BJ (cell line): Measurements from ENCODE around the gene SYT9. TPM values are rescaled to one million over a fixed set of nuclear protein-coding genes. Genes with fewer than 3 reads are reported as not detected.

Experiments
- CTCF ChIA-PET: fragments of 350-600 bp; formaldehyde crosslinking; extraction: SDS; loops from one replicate; lab custom pipeline; 2021; ENCODE audit warnings: antibody characterized with exemption, inconsistent platforms; lab: Yijun Ruan, JAX
- POLR2A ChIA-PET: fragments of 300-600 bp; sonication (Branson Sonifier 250); formaldehyde crosslinking; extraction: SDS; loops from one replicate; lab custom pipeline; 2021; ENCODE audit warnings: antibody characterized with exemption; lab: Charles Lee
- DNase-seq: peaks from one replicate; pipeline ENCODE4 v3.0.0-alpha.2; 2011; ENCODE audit warnings: low read depth
- H3K27me3 ChIP-seq: 2 replicates; pipeline ENCODE4 v1.6.0; 2011; ENCODE audit warnings: low read length; ENCODE audit not compliant: control insufficient read depth, insufficient read depth
- H3K36me3 ChIP-seq: 2 replicates; pipeline ENCODE4 v1.5.1; 2011; ENCODE audit warnings: low read length; ENCODE audit not compliant: control insufficient read depth, insufficient read depth
- H3K4me3 ChIP-seq: 2 replicates; pipeline ENCODE4 v1.5.1; 2011; ENCODE audit warnings: low read depth, mild to moderate bottlenecking, control low read depth, low read length
- polyA plus RNA-seq: library from polyadenylated mRNA; depleted of rRNA; stranded (reverse); fragments of >200 nt; gene quantifications from 2 replicates; pipeline ENCODE4 v1.2.3, GENCODE V29; 2011
- TF ChIP-seq, protein P1 (sequence below): IDR thresholded peaks from 2 replicates; pipeline ENCODE4 v1.5.1; 2011; ENCODE audit warnings: low read depth, mild to moderate bottlenecking, control low read depth, inconsistent platforms, low read length, moderate library complexity; ENCODE audit not compliant: insufficient read depth

The SYT9 gene
- polyA plus RNA-seq, 1 experiment: not detected

DNA sequence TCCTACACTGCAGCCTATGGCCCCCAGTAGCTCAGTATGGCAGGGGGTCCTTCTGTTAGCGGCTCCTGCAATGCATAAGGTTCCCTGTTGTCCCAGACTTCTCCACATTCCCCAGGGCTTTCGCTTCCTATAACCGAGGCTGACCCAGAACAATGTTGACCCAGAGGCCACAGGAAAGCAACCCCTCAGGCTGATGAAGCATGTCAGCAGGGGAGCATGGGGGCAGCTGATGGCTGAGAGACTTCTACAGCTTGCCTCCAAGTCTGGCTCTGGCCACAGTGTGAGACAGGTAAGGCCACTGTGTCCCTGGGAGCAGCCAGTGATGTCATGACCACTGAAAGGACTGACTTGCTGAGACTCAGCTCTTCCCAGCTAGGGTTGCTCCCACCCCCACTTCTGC, 249.5 kb downstream of the SYT9 start:
- ChIA-PET CTCF (interaction anchor here (1.3 to 1.6 kb wide), 2 partner anchors 10 to 11 kb away, joined by 5 read pairs; no protein-coding TSS in a partner anchor), POLR2A (no interaction called here)
- H3K36me3 ChIP-seq: no peaks in the 10 kb centered on the region
- no peak overlapping the region for H3K4me3 ChIP-seq
- DNase-seq: no peak
- TF ChIP-seq, protein P1, sequence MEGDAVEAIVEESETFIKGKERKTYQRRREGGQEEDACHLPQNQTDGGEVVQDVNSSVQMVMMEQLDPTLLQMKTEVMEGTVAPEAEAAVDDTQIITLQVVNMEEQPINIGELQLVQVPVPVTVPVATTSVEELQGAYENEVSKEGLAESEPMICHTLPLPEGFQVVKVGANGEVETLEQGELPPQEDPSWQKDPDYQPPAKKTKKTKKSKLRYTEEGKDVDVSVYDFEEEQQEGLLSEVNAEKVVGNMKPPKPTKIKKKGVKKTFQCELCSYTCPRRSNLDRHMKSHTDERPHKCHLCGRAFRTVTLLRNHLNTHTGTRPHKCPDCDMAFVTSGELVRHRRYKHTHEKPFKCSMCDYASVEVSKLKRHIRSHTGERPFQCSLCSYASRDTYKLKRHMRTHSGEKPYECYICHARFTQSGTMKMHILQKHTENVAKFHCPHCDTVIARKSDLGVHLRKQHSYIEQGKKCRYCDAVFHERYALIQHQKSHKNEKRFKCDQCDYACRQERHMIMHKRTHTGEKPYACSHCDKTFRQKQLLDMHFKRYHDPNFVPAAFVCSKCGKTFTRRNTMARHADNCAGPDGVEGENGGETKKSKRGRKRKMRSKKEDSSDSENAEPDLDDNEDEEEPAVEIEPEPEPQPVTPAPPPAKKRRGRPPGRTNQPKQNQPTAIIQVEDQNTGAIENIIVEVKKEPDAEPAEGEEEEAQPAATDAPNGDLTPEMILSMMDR: no peak
- no peaks in the 10 kb centered on the region for H3K27me3 ChIP-seq

DNA sequence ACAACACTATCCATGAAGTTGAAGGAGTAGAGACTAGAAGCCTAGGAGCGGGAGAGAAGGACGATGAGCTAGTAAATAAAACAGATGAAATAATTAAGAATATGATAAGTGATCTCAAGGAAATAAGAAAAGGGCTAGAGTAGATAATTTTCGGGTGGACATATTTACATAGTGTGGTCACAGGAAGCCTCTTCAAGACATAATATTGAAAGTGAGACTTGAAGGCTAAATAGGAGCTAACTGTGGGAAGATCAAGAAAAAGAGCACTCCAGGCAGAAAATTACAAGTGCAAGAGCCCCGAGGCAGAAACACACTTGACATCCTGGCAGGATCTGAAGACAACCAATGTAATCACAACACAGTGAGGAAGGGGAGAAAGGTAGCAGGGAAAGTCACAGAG, 250.2 kb downstream of the SYT9 start:
- no peak for DNase-seq
- CTCF ChIA-PET: interaction anchor here (1.3 to 1.6 kb wide), 2 partner anchors 11 kb away, joined by 5 read pairs; no protein-coding TSS in a partner anchor
- TF ChIP-seq, protein P1: no peak

DNA sequence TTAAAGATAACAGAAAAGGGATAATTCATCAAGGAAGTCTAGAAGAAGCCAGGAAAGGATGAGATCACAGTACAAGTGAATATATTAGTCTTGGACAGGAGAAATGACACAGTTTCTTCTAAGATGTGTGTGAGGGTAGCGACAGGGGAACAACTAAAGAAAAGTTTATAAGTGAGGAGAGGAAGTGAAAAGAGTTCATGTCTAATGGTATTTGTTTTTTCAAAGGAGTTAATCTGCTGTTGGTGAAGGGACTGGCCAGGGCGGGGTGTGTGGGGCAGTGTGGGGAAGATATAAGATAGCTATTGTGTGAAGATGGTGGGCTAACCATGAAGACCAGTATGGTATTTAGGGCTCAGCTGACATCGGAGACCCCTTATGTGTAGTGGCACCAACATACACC, 254.5 kb downstream of the SYT9 start:
- CTCF ChIA-PET: no interaction called here
- H3K27me3 ChIP-seq: no peaks in the 10 kb centered on the region
- H3K4me3 ChIP-seq: no peak overlapping the region
- DNase-seq: no peak
- no peaks in the 10 kb centered on the region for H3K36me3 ChIP-seq
- TF ChIP-seq, protein P1: no peak
- POLR2A ChIA-PET: no interaction called here

More for the DNA sequence above, 250.2 kb downstream of the SYT9 start:
- no peaks in the 10 kb centered on the region for H3K27me3 ChIP-seq
- POLR2A ChIA-PET: no interaction called here
- no peak overlapping the region for H3K4me3 ChIP-seq
- no peaks in the 10 kb centered on the region for H3K36me3 ChIP-seq

DNA sequence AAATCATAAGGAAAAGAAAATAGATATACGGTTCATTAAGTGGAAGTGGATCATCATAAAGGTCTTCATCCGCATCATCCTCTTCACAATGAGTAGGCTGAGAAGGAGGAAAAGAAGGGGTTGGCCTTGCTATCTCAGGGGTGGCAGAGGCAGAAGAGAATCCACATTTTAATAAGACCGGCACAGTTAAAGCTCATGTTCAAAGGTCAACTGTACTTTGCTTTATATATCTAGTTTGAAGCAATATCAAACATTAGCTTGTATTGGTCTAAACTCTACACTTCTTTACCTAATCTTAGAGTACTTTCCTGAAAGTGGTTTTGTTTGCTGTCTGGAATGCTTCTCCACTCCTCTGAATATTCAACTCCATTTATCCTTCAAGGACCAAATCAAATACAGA, 256.4 kb downstream of the SYT9 start:
- H3K36me3 ChIP-seq: no peaks in the 10 kb centered on the region
- no peak for DNase-seq
- TF ChIP-seq, protein P1: no peak
- no peaks in the 10 kb centered on the region; the same call in 1 of the 2 replicates for H3K27me3 ChIP-seq
- H3K4me3 ChIP-seq: no peak overlapping the region
- CTCF ChIA-PET: interaction anchor here (1.0 to 3.2 kb wide), 4 partner anchors 13 to 66 kb away, joined by 3 to 12 read pairs (median 6); no protein-coding TSS in a partner anchor
- POLR2A ChIA-PET: no interaction called here

DNA sequence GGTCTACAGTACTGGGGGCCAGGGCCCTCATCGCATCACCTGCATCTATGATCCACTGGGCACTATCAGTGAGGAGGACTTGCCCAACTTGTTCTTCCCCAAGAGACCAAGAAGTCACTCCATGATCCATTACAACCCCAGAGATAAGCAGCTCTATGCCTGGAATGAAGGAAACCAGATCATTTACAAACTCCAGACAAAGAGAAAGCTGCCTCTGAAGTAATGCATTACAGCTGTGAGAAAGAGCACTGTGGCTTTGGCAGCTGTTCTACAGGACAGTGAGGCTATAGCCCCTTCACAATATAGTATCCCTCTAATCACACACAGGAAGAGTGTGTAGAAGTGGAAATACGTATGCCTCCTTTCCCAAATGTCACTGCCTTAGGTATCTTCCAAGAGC, 258.3 kb downstream of the SYT9 start:
- Histone ChIP-seq H3K27me3 (no peaks in the 10 kb centered on the region; the same call in 1 of the 2 replicates), H3K36me3 (no peaks in the 10 kb centered on the region), H3K4me3 (no peak overlapping the region)
- TF ChIP-seq, protein P1: no peak
- CTCF ChIA-PET: interaction anchor here (0.9 to 3.2 kb wide), 4 partner anchors 61 to 156 kb away, joined by 3 to 12 read pairs (median 4); no protein-coding TSS in a partner anchor
- POLR2A ChIA-PET: interaction anchor here (0.6 kb wide), 2 partner anchors 552 to 898 kb away, joined by 3 read pairs; partner anchors contain the start of gene TAF10
- DNase-seq: no peak
